Urothelium cell line (cell line): ENCODE results near the gene SHF.
"Not testable (repeated sequence)": the region's sequence is repeated elsewhere in the genome, so short reads cannot be mapped to it uniquely, and the experiment has no call there.

Source experiments
- DNase-seq: peaks from one replicate; pipeline ENCODE4 v3.0.0; 2011; ENCODE audit warnings: low spot score, mixed read lengths
- FAIRE-seq: peaks from 2 replicates; lab custom pipeline; 2011; peaks lifted over from hg19 to GRCh38; lab: Jason Lieb, UNC

Gene SHF, protein sequence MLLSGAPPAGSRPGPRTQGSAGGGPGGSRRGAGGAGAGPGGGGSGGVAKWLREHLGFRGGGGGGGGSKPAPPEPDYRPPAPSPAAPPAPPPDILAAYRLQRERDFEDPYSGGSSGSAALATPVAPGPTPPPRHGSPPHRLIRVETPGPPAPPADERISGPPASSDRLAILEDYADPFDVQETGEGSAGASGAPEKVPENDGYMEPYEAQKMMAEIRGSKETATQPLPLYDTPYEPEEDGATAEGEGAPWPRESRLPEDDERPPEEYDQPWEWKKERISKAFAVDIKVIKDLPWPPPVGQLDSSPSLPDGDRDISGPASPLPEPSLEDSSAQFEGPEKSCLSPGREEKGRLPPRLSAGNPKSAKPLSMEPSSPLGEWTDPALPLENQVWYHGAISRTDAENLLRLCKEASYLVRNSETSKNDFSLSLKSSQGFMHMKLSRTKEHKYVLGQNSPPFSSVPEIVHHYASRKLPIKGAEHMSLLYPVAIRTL

DNA sequence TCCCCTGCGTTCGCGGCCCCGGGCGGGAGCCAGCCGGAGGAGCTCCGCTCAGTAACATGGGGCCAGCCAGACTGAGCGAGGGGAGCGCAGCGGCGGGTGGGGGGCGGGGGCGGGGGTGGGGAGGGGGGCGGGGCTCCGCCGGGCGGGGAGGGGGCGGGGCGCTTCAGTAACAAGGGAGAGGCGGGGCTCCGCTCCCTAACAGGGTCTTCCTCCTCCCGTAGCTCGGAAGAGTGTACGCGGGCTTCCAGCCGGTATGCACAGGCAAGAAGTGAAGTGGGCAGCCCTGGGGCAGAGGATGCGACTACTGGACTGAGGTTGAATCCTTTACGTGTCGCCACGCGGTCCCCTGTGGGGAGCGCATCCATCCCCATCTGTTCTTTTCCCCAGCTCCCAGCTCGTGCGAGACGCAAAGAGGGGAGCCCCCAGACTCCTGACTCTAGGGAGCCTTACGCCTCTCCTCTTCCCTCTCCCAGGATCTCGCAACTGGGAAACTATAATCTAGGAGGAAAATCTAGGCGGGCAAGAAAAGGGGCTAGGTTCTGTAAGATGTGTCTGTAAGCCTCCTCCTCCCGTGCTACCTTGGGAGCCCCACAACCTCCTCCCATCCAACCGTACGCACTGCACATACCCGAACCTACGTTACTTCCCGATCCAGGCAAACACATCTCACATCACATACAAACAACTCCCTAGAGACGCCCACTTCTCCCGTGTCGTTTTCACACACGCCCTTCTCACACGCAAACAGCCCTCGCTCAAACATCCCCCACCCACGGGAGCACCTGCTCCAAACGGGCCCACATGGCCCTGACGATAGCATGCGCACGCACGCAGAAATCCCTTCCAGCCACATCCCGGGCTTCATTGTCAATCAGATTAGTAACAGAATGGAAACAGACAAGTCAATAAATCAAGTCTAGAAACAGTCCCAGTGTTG, at the start of gene SHF:
TSS of gene SHF (minus strand) at position 73 of the 937 bp plus-strand sequence. CDS start at position 58, 15 bp downstream.
- DNase-seq (peak; percentile 76), FAIRE-seq (no peak)

DNA sequence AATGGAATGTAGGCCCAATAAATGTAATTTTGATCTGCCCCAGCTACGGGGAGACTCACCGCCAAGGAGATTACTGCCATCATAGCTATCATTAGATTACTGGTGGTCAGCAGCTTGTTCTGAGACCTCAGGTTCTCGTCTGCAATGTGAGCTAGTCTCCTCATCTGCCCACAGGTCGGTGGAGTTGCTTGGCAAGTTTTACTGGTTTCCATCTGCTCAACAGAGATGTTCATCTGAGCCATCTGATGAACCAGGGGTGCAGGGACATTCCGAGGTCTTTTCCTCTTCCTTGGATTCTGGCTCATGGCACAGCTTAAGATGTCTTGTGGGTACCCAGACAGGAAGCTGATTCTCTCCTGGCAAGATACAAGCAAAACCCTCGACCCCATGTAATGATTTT, 49.0 kb upstream of the SHF start:
- FAIRE-seq, DNase-seq: not testable (repeated sequence)

DNA sequence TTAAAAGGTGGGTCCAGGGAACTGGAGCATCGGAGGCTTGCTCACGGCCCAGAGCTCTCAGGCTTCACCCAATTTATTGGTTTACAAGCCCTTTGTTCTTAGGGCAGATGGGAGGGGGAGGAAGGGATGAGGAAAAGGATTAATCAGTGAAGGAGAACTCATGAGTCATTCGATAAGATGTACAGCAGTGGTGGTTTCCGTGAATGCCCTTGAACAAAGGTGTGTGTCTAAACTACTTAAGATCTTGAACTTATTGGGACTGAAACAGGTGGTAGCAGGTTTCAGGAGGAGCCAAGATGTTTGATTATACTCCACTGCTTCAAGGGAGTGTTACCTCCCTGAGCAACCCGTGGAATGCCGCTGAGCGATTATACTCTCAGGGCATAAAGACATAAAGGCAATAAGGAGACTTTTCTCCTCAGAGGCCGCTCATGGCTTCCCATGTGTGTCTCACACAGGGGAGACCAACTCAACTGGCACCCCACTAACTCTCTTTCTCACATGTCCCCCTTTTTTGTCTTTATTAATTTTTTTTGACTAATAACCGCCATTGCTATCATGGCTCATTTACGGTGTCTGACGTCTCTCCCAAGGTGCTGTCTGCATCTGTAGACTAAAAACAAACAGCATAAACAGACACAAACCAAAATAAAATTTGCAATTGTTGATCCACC, 46.9 kb upstream of the SHF start:
- FAIRE-seq (no peak), DNase-seq (no peak)

DNA sequence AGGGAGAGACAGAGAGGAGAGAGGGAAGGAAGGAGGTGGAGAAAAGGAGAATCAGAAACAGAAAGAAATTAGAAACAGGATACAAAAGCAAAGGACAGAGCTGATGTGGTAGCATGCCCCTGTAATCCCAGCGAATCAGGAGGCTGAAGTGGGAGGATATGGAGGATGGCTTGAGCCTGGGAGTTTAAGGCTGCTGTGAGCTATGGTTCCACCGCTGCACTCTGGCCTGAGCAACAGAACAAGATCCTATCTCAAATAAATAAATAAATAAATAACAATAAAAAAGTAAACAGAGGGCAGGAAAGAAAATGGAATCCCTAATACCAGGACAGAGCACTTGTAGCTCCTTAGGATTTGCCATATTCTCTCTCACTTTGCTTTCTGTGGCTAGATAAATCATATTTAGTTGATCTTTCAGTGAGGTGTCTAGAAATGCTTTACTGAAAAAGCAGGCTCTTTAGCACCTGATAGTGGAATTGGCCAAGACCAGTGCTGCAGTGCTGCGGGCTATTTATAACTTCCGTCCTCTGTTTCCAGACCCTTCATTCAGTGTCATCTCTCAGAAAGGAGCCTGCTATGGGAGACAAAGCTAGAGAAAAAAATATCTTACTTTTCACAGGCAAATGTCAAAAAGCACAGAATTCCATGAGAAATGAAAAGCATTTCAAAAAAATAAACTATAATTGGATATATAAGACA, 44.2 kb upstream of the SHF start:
- DNase-seq (no peak), FAIRE-seq (no peak)

DNA sequence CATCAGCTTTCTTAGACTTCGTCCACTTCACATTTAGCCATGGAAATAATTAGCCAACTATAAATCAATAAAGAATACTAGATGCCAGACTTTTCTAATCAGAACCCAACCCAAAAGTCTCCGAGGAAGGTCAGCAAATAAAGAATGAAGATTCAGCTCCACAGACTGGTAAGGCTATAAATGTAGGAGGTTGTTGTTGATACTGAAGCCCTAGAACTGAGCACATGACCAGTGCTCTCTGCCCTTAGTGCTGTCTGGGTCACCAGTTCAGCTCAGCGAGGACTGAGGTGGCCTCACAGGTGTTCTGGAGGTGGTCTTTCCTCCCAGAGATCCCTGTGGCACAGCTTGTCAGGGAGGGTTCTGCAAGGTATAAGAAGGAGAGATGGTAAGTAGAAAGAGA, 43.4 kb upstream of the SHF start:
- FAIRE-seq (no peak), DNase-seq (no peak)

DNA sequence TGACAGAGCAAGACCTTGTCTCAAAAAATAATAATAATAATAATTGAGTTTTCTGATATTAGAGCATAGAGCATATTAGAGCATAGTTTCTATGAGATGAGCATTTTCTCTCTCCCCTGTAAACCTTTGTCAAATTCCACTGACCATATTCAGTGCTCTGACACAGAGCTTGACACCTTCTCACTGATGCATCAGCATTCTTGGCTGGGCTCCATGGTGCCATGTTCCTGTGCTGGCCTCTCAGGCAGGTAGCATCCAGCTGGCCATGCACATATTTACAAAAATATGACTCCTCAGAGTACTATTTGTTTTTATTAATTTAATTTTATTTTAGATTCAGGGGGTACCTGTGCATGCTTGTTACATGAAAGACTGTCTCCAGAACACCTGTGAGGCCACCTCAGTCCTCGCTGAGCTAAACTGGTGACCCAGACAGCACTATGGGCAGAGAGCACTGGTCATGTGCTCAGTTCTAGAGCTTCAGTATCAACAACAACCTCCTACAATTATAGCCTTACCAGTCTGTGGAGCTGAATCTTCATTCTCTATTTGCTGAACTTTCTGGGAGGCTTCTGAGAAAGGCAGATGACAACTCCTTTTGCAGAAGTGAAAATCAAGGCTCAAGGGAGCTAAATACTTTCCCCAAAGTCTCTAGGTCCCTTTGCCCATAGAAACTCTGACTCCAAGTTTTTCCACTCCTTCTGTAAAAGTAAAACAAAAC, 42.6 kb upstream of the SHF start:
- FAIRE-seq, result no peak

DNA sequence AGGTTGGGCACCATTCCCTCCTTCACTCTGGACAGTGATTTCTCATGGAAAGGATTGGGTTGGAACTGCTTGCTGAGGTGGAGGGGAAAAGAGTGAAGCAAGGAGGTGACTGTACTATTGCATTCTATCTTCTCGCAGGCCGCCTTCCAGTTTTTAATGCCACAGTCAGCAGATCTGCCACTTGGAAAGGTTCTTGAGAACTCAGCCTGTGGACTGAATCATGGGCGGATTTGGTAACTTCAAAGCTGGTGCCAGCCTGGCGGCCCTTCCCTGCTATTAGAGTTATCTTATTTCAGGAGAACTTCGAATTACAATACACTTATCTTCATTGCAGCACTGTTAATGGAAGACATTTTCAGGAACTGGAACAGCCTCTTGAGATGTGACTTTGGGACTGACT, 41.2 kb upstream of the SHF start:
- FAIRE-seq (no peak), DNase-seq (no peak)

More for the DNA sequence above, 42.6 kb upstream of the SHF start:
- no peak for DNase-seq

DNA sequence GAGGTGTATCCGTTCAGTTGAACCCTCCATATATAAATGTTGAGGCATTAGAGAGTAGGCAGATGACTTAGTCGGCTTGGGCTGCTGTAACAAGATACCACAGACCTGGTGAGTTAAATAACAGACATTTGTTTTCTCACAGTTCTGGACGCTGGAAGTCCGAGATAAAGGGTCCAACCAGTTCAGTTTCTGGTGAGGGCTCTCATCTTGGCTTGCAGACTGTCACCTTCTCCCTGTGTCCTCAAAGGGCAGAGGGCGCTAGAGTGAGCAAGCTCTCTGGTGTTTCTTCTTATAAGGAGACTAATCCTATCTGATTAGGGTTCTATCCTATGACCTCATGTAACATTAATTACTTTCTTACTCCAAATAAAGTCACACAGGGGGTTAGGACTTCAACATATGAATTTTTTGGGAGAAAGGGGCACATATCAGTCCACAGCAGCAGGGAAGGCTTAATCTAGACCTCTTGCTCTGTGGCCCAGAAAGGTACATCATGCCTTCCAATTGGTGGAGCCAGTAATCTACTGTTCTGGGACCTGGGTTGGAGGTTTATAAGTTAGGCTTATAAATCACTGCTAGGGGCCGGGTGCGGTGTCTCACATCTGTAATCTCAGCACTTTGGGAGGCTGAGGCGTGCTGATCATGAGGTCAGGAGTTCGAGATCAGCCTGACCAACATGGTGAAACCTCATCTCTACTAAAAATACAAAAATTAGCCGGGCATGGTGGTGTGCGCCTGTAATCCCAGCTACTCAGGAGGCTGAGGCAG, 37.9 kb upstream of the SHF start:
- DNase-seq (no peak), FAIRE-seq (no peak)

DNA sequence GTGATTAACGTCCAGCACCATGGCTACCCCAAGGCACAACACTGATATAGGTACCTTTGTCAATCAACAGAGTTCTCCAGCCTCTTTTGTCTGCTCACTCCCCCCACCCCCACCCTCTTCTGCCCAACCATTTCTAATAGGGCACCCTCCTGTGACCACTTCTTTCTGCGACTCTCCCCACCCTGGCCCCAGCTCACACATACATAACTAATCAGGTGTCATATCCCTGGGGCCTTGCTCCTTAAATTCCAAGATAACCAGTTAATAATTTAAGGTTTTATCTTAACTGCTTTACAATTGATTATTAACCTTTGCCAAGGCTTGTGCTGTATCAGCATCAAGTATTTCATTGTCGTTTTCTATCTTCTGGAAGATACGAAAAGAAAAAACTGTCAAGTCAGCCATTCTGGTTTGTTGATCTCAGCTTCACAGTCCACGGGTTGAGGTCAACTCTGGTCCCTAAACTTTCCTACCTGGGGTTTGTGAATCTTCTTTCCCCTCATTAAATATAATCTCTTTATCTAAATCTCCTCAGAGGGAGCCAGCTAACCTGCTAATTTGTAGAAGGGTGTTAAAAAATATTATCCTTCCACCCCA, 37.0 kb upstream of the SHF start:
- DNase-seq (no peak), FAIRE-seq (no peak)

DNA sequence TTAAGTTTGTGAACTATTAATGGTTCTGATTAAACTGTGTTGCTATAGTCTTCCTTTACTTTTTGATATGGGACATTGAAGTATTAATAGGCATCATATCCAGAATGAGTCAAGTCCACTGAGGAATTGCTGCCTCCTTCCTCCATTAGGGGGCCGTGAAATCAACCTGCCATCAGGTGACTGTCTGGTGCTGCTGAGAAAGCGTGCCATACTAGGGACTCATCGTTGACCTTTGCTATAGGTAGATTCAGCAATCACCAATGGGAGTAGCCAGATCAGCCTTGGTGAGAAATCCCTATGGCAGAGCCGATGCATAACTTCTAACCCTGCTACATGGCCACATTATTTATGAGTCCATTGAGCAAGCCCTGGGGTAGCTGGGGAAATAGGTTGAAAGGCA, 34.2 kb upstream of the SHF start:
- DNase-seq (no peak), FAIRE-seq (no peak)

DNA sequence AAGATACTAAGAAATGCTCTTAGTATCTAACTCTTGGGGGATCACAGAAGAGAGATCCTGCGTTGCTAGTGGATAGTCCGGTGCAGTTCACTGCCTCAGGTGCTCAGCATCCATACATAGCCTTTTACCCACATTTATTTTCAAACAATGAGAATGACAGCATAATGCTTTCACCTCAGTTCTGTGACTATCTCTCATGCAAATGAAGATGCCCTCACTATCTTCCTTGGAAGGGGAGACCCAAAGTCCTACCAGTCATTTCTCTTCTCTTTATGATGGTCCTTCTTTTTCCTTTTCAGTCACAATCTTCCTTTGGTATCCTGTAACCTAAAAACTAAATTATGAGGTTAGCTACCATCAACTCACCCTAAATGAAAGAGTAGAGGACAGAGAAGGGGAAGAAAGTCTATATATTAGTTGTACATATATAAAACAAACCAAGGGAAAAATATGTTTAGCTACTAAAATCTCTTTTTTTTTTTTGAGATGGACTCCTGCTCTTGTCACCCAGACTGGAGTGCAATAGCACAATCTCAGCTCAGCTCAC, 33.4 kb upstream of the SHF start:
- FAIRE-seq (no peak), DNase-seq (no peak)

DNA sequence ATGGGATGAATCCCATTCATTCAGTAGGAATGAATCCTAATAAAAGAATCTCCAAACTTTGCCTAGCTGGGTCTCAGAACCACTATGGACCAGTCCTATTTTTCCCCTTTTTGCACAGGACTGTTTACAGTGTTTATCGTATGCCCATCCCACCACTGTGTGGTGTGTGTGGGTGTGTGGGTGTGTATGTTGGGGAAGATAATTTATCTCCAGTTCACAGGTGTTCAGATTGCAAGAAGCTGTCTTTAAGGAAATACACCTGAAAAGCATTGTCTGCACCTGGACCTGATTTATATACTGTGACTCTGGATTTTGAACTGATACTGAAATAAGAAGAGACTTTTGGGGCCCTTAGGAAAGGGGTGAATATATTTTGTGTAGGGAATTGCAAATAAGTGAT, 24.7 kb upstream of the SHF start:
- DNase-seq (no peak), FAIRE-seq (no peak)

DNA sequence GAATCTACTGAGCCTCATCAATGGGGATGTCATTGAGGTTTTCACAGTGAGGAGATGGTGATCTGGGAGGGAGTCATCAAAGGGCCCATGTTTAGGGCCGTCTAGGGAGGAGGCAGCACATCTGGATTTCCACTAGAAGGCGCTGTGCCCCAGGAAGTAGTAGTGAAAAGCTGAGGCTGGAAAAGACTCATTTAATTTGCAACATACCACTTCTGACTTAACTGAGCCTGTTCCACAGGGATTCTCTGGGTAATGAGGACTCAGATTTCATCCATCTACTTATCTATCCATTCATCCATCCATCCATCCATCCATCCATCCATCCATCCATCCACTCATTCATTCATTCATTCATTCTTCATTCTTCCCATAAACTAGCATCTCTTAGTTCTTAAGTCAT, 17.4 kb upstream of the SHF start:
- FAIRE-seq, result no peak
- peak; percentile 72 for DNase-seq

DNA sequence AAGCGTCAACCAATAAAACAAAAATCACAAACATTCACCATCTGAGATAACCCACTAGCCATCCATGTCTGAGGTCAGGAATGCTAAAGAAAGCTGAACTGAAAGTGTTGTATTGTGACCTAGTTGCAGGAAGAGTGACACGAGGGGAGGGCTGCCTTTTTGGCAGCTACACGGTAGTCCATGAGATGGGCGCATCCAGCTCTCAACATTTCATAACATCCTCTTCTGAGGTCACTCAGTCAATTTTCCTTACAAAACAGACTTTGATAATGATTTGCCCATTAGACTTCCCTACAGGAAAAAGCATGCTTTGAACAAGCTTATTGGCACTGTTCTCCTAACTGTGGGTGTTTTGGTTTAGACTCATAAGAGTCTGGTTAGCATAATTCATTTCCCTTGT, 15.4 kb upstream of the SHF start:
- no peak for DNase-seq
- no peak for FAIRE-seq

DNA sequence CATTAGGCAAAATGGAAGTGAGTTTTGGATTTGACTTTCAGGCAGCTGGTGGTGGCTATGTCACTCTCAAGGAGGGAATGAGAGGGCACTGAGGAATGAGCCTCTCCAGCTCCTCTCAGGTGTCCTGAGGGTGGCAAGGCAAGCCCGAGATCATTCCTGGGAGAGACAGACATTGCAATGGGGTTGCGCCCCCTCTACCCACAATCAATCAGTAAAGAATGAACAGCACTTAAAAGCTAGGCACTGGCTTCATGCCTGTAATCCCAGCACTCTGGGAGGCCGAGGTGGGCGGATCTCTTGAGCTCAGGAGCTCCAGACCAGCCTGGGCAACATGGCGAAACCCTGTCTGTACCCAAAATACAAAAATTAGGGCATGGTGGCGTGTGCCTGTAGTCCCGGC, 14.1 kb upstream of the SHF start:
- DNase-seq (no peak), FAIRE-seq (no peak)

DNA sequence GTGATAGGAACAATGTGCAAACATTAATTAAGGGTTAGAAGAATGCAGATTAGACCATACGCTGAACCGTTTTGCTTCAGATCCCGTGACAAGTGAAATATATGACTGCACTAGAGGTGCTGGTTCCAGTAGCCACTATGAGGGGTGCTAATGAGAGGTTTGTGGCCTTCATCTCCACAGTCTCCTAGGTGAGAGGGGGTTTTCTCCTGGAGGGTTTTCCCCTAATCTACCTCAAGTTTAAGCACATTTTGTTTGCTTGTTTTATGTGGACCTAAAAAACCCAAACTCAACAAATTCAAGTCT, 13.7 kb upstream of the SHF start:
- FAIRE-seq (no peak), DNase-seq (no peak)

DNA sequence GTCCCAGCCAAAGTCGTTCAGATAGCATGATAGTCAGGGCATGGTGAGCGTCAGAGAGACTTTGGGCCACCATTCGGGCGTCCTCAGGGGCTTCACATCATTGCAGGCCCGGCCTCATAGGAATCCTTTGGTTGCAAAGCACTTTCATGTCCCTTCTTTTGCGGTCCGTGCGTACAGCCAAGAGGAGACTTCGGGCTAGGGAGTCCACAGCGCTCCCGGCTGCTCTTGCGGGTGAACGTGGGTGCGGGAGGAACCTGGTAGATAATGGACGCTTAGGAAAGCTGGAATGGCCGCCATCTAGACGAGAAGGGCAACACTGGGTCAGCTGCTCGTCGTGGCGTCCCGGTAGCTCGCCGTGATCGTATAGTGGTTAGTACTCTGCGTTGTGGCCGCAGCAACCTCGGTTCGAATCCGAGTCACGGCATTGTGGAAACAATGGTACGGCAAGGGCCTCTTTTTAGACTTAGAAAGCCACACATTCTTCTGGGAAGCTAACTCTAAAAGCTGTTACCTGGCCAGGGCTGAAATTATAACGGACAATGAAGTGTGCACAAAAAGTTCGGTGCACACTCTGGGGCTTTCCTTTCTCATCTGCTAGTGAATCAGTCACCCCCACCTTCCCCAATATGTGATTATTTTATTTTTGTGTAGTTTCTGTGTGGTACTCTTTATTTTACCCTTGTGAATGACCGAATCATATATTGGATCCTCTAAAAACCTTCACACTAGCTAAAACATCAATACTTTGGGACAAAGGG, 13.2 kb upstream of the SHF start:
- no peak for FAIRE-seq

More for the DNA sequence above, 13.2 kb upstream of the SHF start:
- DNase-seq, result peak; percentile 31
